Epithelial cell of esophagus (primary cell): Measurements from ENCODE around the gene PDIA6.
A peak's percentile ranks its signal among the peaks of the same experiment; 100 is the strongest.

Experiments used
- DNase-seq: peaks from one replicate; pipeline ENCODE4 v3.0.0; 2010; ENCODE audit warnings: low read depth
- H3K4me3 ChIP-seq: 2 replicates; pipeline ENCODE4 v1.5.1; 2011; ENCODE audit warnings: mild to moderate bottlenecking, low read length, control low read depth
- CTCF ChIP-seq: IDR thresholded peaks from 2 replicates; pipeline ENCODE4 v1.5.1; 2011; ENCODE audit warnings: low read depth, mild to moderate bottlenecking, low read length, control low read depth, inconsistent platforms; ENCODE audit not compliant: insufficient read depth; ENCODE audit errors: missing control alignments

Gene PDIA6

GRCh38 chr2:10833021-10833420 is 20.4 kb upstream of the PDIA6 start:
- no peak overlapping the region for H3K4me3 ChIP-seq
- no peak for DNase-seq
- TF ChIP-seq CTCF: no peak

GRCh38 chr2:10832203-10832936 is 19.8 kb upstream of the PDIA6 start:
- peak; percentile 94 for TF ChIP-seq CTCF
- H3K4me3 ChIP-seq: no peak overlapping the region
- peak; percentile 77 for DNase-seq

GRCh38 chr2:10831400-10831985 is 18.9 kb upstream of the PDIA6 start:
- no peak for DNase-seq
- no peak for TF ChIP-seq CTCF
- H3K4me3 ChIP-seq: no peak overlapping the region

- no peak overlapping the region for H3K4me3 ChIP-seq
Measured at GRCh38 chr2:10830641-10831399, 18.2 kb upstream of the PDIA6 start.

GRCh38 chr2:10830203-10830602 is 17.6 kb upstream of the PDIA6 start:
- TF ChIP-seq CTCF: no peak
- no peak for DNase-seq

More at GRCh38 chr2:10830641-10831399, 18.2 kb upstream of the PDIA6 start:
- TF ChIP-seq CTCF: no peak
- DNase-seq: no peak

GRCh38 chr2:10829299-10829698 is 16.7 kb upstream of the PDIA6 start:
- H3K4me3 ChIP-seq: no peak overlapping the region
- no peak for TF ChIP-seq CTCF
- no peak for DNase-seq

More at GRCh38 chr2:10830203-10830602, 17.6 kb upstream of the PDIA6 start:
- H3K4me3 ChIP-seq: no peak overlapping the region
